ENCODE results near the gene GGCT. TPM values are rescaled to one million over a fixed set of nuclear protein-coding genes. Genes with fewer than 3 reads are reported as not detected.

GGCT gene
- total RNA-seq, 3 donors from 2014 or later (not counting 1 experiment from before 2014, with no cell fraction given), result 8.7 to 10.8 (median 9.2) TPM

DNA sequence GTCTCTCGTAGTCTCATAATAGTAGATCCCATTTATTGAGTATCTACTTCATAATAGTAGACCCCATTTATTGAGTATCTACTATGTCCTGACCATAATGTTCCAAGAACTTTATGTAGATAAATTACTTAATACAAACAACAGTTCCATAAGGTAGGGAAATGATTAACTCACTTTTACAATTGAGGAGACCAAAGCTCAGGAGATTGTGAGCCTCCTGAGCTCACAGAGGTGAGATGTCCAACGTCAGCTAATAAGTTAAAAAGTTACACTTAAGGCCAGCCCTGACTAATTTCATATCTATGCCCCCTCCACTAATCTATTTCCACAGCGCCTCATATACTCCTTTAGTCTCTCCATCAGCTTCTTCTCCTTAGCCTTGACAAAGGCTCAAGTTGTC is 17.5 kb upstream of the GGCT start:
- no peak overlapping the region for H3K27ac ChIP-seq (ENCODE audit: low read length)
- no peaks in the 10 kb centered on the region for H3K36me3 ChIP-seq (ENCODE audit: control insufficient read depth, insufficient read depth, low read length)
- 95% methylated on average over 3 of the region's 3 CpGs for WGBS (ENCODE audit: insufficient coverage)
- no peaks in the 10 kb centered on the region for H3K27me3 ChIP-seq (ENCODE audit: control insufficient read depth, insufficient read depth, low read length)
- Mint-ChIP-seq H3K9me3 (no peaks in the 10 kb centered on the region), H3K27ac (no peak overlapping the region), H3K4me3 (no peak overlapping the region), H3K36me3 (no peaks in the 10 kb centered on the region), H3K27me3 (ENCODE audit: low read depth in 2 of 2) (no peaks in the 10 kb centered on the region), H3K4me1 (peaks cover 15% of the 10 kb centered on the region in 2 donors)
- no peak for DNase-seq
- no peak for ATAC-seq
- H3K4me3 ChIP-seq (ENCODE audit: low read length), result no peak overlapping the region
- no peaks in the 10 kb centered on the region for H3K9me3 ChIP-seq (ENCODE audit: control insufficient read depth, insufficient read depth, low read length)
- intact Hi-C loops (cut with micrococcal nuclease), result no loop called here
- TF ChIP-seq, protein P1, sequence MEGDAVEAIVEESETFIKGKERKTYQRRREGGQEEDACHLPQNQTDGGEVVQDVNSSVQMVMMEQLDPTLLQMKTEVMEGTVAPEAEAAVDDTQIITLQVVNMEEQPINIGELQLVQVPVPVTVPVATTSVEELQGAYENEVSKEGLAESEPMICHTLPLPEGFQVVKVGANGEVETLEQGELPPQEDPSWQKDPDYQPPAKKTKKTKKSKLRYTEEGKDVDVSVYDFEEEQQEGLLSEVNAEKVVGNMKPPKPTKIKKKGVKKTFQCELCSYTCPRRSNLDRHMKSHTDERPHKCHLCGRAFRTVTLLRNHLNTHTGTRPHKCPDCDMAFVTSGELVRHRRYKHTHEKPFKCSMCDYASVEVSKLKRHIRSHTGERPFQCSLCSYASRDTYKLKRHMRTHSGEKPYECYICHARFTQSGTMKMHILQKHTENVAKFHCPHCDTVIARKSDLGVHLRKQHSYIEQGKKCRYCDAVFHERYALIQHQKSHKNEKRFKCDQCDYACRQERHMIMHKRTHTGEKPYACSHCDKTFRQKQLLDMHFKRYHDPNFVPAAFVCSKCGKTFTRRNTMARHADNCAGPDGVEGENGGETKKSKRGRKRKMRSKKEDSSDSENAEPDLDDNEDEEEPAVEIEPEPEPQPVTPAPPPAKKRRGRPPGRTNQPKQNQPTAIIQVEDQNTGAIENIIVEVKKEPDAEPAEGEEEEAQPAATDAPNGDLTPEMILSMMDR (IDR thresholded peaks at IDR 0.05), result no peak
- H3K4me1 ChIP-seq (ENCODE audit: control insufficient read depth, insufficient read depth, low read length), result no peaks in the 10 kb centered on the region

DNA sequence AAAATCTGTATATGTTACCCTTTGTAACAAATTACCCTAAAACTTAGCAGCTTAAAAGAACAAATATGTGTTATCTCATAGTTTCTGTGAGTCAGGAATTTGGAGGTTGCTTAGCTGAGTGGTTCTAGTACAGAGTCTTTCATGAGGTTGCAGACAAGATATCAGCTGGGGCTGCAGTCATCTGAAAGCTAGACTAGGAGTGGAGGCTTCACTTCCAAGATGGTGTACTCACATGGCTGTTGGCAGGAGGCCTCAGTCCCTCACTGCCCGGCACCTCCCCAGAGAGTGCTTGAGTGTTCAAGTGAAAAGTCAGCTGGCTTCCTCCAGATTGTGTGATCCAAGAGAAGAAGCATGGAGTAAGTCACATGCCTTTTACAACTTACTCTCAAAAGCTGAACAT is 16.9 kb upstream of the GGCT start:
- Mint-ChIP-seq H3K36me3 (no peaks in the 10 kb centered on the region), H3K4me3 (no peak overlapping the region), H3K4me1 (peaks cover 15% of the 10 kb centered on the region in 2 donors), H3K27me3 (ENCODE audit: low read depth in 2 of 2) (no peaks in the 10 kb centered on the region), H3K9me3 (no peaks in the 10 kb centered on the region), H3K27ac (no peak overlapping the region)
- DNase-seq (no peak), ATAC-seq (no peak)
- H3K4me1 ChIP-seq (ENCODE audit: control insufficient read depth, insufficient read depth, low read length), result no peaks in the 10 kb centered on the region
- H3K27ac ChIP-seq (ENCODE audit: low read length), result no peak overlapping the region
- intact Hi-C loops (cut with micrococcal nuclease), result no loop called here
- H3K27me3 ChIP-seq (ENCODE audit: control insufficient read depth, insufficient read depth, low read length), result no peaks in the 10 kb centered on the region
- H3K36me3 ChIP-seq (ENCODE audit: control insufficient read depth, insufficient read depth, low read length), result no peaks in the 10 kb centered on the region
- TF ChIP-seq, protein P1 (IDR thresholded peaks at IDR 0.05), result no peak
- H3K9me3 ChIP-seq (ENCODE audit: control insufficient read depth, insufficient read depth, low read length), result no peaks in the 10 kb centered on the region
- 100% methylated on average over 1 of the region's 1 CpG for WGBS (ENCODE audit: insufficient coverage)
- H3K4me3 ChIP-seq (ENCODE audit: low read length), result no peak overlapping the region

DNA sequence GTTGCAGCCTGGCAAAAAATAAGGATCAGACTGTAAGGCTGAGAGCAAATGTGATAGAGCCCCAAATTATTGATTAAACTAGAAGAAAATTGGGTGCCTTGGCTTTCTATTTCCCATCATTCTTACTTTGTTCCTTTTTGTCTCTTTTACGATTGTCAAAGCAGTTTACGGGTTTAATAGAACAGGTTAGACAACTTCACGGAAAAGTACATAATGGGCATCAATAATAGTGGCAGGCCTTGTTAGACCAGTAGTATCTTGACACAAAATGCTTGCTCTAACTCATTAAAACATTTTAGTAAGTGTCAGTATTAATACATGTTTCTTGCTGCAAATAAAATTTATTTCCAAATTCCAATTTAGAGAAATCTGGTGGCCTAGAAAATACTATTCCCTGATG is 14.5 kb upstream of the GGCT start:
- H3K36me3 Mint-ChIP-seq, result no peaks in the 10 kb centered on the region

DNA sequence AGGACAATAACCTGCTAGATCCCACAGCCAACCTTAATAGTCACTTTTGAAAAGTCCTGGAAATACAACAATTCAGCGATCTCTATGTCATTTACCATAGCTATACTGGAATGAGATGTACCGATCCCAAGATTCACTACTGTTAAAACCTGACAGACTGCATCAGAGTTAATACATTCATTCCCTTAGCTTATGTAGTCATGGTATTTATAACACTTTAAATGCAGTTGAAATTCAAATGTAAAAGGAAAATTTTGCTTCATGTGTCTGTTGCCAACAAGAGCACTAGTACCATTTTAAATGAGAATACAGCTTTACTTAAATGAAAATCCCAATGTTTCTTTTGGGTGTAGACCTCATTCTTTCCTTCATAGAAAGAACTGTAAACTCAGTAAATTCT is 11.1 kb upstream of the GGCT start:
- no peaks in the 10 kb centered on the region for H3K36me3 Mint-ChIP-seq
- no peak for DNase-seq
- no peak overlapping the region for H3K27ac Mint-ChIP-seq
- no peaks in the 10 kb centered on the region for H3K9me3 ChIP-seq (ENCODE audit: control insufficient read depth, insufficient read depth, low read length)
- H3K4me1 ChIP-seq (ENCODE audit: control insufficient read depth, insufficient read depth, low read length), result no peaks in the 10 kb centered on the region
- no peaks in the 10 kb centered on the region for H3K9me3 Mint-ChIP-seq
- no peaks in the 10 kb centered on the region for H3K4me1 Mint-ChIP-seq
- no peak overlapping the region for H3K27ac ChIP-seq (ENCODE audit: low read length)
- ATAC-seq, result no peak
- no peaks in the 10 kb centered on the region for H3K27me3 ChIP-seq (ENCODE audit: control insufficient read depth, insufficient read depth, low read length)
- WGBS (ENCODE audit: insufficient coverage), result 100% methylated on average over 2 of the region's 2 CpGs
- intact Hi-C loops (cut with micrococcal nuclease), result no loop called here
- no peak overlapping the region for H3K4me3 Mint-ChIP-seq
- no peaks in the 10 kb centered on the region for H3K36me3 ChIP-seq (ENCODE audit: control insufficient read depth, insufficient read depth, low read length)
- H3K4me3 ChIP-seq (ENCODE audit: low read length), result no peak overlapping the region
- TF ChIP-seq, protein P1 (IDR thresholded peaks at IDR 0.05), result no peak
- no peaks in the 10 kb centered on the region for H3K27me3 Mint-ChIP-seq (ENCODE audit: low read depth in 2 of 2)

More for the DNA sequence above, 14.5 kb upstream of the GGCT start:
- Histone ChIP-seq H3K27me3 (ENCODE audit: control insufficient read depth, insufficient read depth, low read length) (no peaks in the 10 kb centered on the region), H3K4me1 (ENCODE audit: control insufficient read depth, insufficient read depth, low read length) (no peaks in the 10 kb centered on the region), H3K36me3 (ENCODE audit: control insufficient read depth, insufficient read depth, low read length) (no peaks in the 10 kb centered on the region), H3K4me3 (ENCODE audit: low read length) (no peak overlapping the region), H3K27ac (ENCODE audit: low read length) (no peak overlapping the region), H3K9me3 (ENCODE audit: control insufficient read depth, insufficient read depth, low read length) (no peaks in the 10 kb centered on the region)
- no peak overlapping the region for H3K27ac Mint-ChIP-seq
- no peak for ATAC-seq
- 93% methylated on average over 3 of the region's 3 CpGs for WGBS (ENCODE audit: insufficient coverage)
- no peaks in the 10 kb centered on the region for H3K9me3 Mint-ChIP-seq
- DNase-seq, result no peak
- TF ChIP-seq, protein P1 (IDR thresholded peaks at IDR 0.05), result no peak
- no peak overlapping the region for H3K4me3 Mint-ChIP-seq
- intact Hi-C loops (cut with micrococcal nuclease), result no loop called here
- no peaks in the 10 kb centered on the region for H3K27me3 Mint-ChIP-seq (ENCODE audit: low read depth in 2 of 2)
- H3K4me1 Mint-ChIP-seq, result peaks cover under 1 to 1% of the 10 kb centered on the region in 2 donors

All from natural killer cell (primary cell).